GM12801 (cell line): ENCODE measurements around the gene EMX2.

Experiments used
- CTCF ChIP-seq: IDR thresholded peaks from one replicate; pipeline ENCODE4 v1.5.1; 2011; ENCODE audit warnings: control low read depth; ENCODE audit not compliant: insufficient read length; ENCODE audit errors: extremely low read depth

The EMX2 gene

GRCh38 chr10:117543225-117544003 is 868 bp downstream of the EMX2 start:
- no peak for TF ChIP-seq CTCF

- TF ChIP-seq CTCF = no peak
Observed at GRCh38 chr10:117544004-117544701, 1.6 kb downstream of the EMX2 start.

- TF ChIP-seq CTCF = no peak
Observed at GRCh38 chr10:117544711-117545140, 2.2 kb downstream of the EMX2 start.

GRCh38 chr10:117545141-117546019 is 2.8 kb downstream of the EMX2 start:
- TF ChIP-seq CTCF = no peak

GRCh38 chr10:117546020-117546580 is 3.6 kb downstream of the EMX2 start:
- TF ChIP-seq CTCF = no peak

GRCh38 chr10:117546581-117547015 is 4.1 kb downstream of the EMX2 start:
- no peak for TF ChIP-seq CTCF
